Nephron (organoid): ENCODE data around the gene TEPSIN.

Experiments used
- H3K27ac Mint-ChIP-seq, 3 experiments: 2 replicates each; pipeline ENCODE4 v1.8.0; 2020; ENCODE audit warnings: mixed read lengths in 3 of 3, mild to moderate bottlenecking in 2 of 3, moderate library complexity in 1 of 3
- H3K27me3 Mint-ChIP-seq: 2 replicates; pipeline ENCODE4 v1.8.0; 2021; ENCODE audit warnings: low read depth, mild to moderate bottlenecking, moderate library complexity, mixed read lengths
- H3K36me3 Mint-ChIP-seq: 2 replicates; pipeline ENCODE4 v1.8.0; 2020; ENCODE audit warnings: low read depth, mixed read lengths
- H3K4me1 Mint-ChIP-seq: 2 replicates; pipeline ENCODE4 v1.8.0; 2020; ENCODE audit warnings: mixed read lengths
- H3K4me3 Mint-ChIP-seq, 3 experiments: 2 replicates each; pipeline ENCODE4 v1.8.0; 2020; ENCODE audit warnings: mild to moderate bottlenecking in 3 of 3, mixed read lengths in 3 of 3, moderate library complexity in 2 of 3
- H3K9me3 Mint-ChIP-seq: 2 replicates; pipeline ENCODE4 v1.8.0; 2020; ENCODE audit warnings: mixed read lengths
- CTCF ChIP-seq, 3 experiments: fragments of 200-600 bp; sonication (generic); IDR thresholded peaks; one replicate each; pipeline ENCODE4 v1.5.0; 2021; ENCODE audit warnings: antibody characterized with exemption in 3 of 3; ENCODE audit not compliant: unreplicated experiment in 3 of 3

Gene TEPSIN

GRCh38 chr17:81260641-81261040, 21.8 kb upstream of the TEPSIN start:
- no peak overlapping the region for H3K27ac Mint-ChIP-seq
- TF ChIP-seq CTCF (IDR thresholded peaks at IDR 0.05; ENCODE audit: unreplicated experiment in 3 of 3): no peak

GRCh38 chr17:81260171-81260570, 21.3 kb upstream of the TEPSIN start:
- Mint-ChIP-seq H3K4me3 (no peak overlapping the region), H3K4me1 (peaks cover 3% of the 10 kb centered on the region), H3K36me3 (peaks cover 12% of the 10 kb centered on the region), H3K27ac (no peak overlapping the region), H3K9me3 (no peaks in the 10 kb centered on the region), H3K27me3 (peaks cover 4% of the 10 kb centered on the region)
- TF ChIP-seq CTCF (IDR thresholded peaks at IDR 0.05; ENCODE audit: unreplicated experiment in 3 of 3): no peak

More at GRCh38 chr17:81260641-81261040, 21.8 kb upstream of the TEPSIN start:
- Mint-ChIP-seq H3K4me3 (no peak overlapping the region), H3K9me3 (no peaks in the 10 kb centered on the region), H3K4me1 (no peaks in the 10 kb centered on the region), H3K27me3 (peaks cover 4% of the 10 kb centered on the region), H3K36me3 (peaks cover 17% of the 10 kb centered on the region)

GRCh38 chr17:81259058-81259605, 20.3 kb upstream of the TEPSIN start:
- Mint-ChIP-seq H3K27me3 (peaks cover 9% of the 10 kb centered on the region), H3K4me1 (peaks cover 10% of the 10 kb centered on the region), H3K9me3 (no peaks in the 10 kb centered on the region), H3K27ac (no peak overlapping the region), H3K4me3 (no peak overlapping the region), H3K36me3 (peaks cover 8% of the 10 kb centered on the region)
- TF ChIP-seq CTCF (IDR thresholded peaks at IDR 0.05; ENCODE audit: unreplicated experiment in 3 of 3): no peak

- Mint-ChIP-seq H3K4me1 (peaks cover 16% of the 10 kb centered on the region), H3K4me3 (no peak overlapping the region), H3K9me3 (no peaks in the 10 kb centered on the region), H3K27ac (peak overlapping the region in 1 of 3 experiments; percentile 56), H3K27me3 (peaks cover 9% of the 10 kb centered on the region), H3K36me3 (peaks cover 10% of the 10 kb centered on the region)
- peak; percentile 34 to 58 (median 56) for TF ChIP-seq CTCF (IDR thresholded peaks at IDR 0.05; ENCODE audit: unreplicated experiment in 3 of 3)
Observed at GRCh38 chr17:81258292-81258691, 19.4 kb upstream of the TEPSIN start.

- no peak for TF ChIP-seq CTCF (IDR thresholded peaks at IDR 0.05; ENCODE audit: unreplicated experiment in 3 of 3)
- H3K27me3 Mint-ChIP-seq: peaks cover 11% of the 10 kb centered on the region
- no peak overlapping the region for H3K27ac Mint-ChIP-seq
- H3K36me3 Mint-ChIP-seq: peaks cover 9% of the 10 kb centered on the region
- H3K4me1 Mint-ChIP-seq: peaks cover 24% of the 10 kb centered on the region
- no peaks in the 10 kb centered on the region for H3K9me3 Mint-ChIP-seq
- no peak overlapping the region for H3K4me3 Mint-ChIP-seq
Observed at GRCh38 chr17:81257533-81257932, 18.7 kb upstream of the TEPSIN start.

GRCh38 chr17:81256616-81257015, 17.8 kb upstream of the TEPSIN start:
- H3K27me3 Mint-ChIP-seq: peaks cover 13% of the 10 kb centered on the region

More at GRCh38 chr17:81256616-81257015, 17.8 kb upstream of the TEPSIN start:
- no peaks in the 10 kb centered on the region for H3K9me3 Mint-ChIP-seq
- H3K4me1 Mint-ChIP-seq: peaks cover 32% of the 10 kb centered on the region
- peaks cover 7% of the 10 kb centered on the region for H3K36me3 Mint-ChIP-seq
- no peak overlapping the region for H3K4me3 Mint-ChIP-seq
- no peak overlapping the region for H3K27ac Mint-ChIP-seq
- TF ChIP-seq CTCF (IDR thresholded peaks at IDR 0.05; ENCODE audit: unreplicated experiment in 3 of 3): no peak
